HG03135 (cell line): ENCODE results near the gene SUGP2.

ENCODE experiments used
- ATAC-seq: cut with Tn5 transposase; IDR thresholded peaks from one replicate; pipeline ENCODE4 v1.9.1; 2021; ENCODE audit warnings: mild to moderate bottlenecking, moderate library complexity; ENCODE audit not compliant: unreplicated experiment

The SUGP2 gene

DNA sequence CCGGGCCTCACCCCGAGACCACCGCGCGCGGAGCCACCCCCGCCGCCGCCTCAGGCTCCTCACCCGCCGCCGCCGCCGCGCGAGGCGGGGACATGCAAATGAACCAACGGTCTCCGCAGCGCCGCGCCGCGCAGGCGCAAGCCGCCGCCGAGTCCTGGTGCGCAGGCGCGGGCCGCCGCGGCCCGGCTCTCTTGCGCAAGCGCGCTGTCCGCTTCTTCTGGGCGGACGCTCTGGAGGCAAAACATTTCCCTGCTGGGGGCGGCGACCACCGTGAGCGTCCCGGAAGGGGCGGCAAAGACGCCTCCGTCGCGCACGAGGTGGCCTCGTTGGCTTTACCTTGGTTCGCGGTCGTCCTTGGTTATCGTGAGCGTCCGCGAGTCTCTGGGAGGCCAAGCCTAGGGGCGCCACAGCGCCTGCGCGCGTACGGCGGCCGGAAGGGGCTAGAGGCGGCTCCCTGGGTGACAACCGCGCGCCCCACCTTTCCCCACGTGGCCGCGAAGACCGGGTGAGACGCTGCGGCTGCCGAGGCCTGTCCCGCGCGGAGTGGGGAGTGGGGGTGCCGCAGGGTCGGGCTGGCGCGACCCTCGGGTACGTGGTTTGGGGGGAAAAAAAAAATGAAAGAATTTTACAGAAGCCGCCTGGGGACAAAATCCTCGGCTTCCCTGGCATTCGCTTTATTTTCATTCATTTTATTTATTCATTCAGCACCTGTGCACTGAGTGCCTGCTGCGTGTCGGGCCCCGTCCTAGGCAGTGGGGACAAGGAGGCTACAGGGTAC is at the start of gene SUGP2, which contains the start of gene ARMC6:
SUGP2 (minus strand) TSS at position 92 of the 778 bp plus-strand sequence. CDS start 2,446 bp downstream, outside the sequence.
ARMC6 (plus strand) TSS at position 178 of the 778 bp plus-strand sequence. CDS start 607 bp downstream, outside the sequence.
- peak; percentile 65 for ATAC-seq

DNA sequence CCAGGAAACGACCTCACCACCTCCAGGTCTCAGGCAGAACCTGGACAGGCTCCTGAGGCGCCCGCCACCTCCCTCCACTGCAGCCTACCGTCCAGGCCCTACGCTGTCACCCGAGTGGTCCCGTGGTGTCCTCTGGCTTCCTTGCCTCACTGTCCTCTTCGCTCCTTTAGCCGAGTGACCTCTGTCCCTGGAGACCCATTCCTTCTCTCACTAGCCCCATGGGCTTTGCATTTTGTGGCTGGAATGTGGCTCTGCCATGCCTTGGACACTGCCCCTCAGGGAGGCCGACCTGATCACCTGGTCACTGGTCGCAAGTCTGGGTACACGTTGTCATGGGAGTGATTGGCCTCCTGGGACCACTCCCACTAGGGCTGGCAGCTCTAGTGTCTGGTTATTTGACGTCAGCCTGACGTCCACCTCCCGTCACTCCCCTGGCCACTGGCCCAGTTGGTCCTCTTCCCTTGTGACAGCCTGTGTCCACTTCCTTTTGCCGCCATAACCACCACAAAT is 48.4 kb upstream of the SUGP2 start:
- no peak for ATAC-seq

DNA sequence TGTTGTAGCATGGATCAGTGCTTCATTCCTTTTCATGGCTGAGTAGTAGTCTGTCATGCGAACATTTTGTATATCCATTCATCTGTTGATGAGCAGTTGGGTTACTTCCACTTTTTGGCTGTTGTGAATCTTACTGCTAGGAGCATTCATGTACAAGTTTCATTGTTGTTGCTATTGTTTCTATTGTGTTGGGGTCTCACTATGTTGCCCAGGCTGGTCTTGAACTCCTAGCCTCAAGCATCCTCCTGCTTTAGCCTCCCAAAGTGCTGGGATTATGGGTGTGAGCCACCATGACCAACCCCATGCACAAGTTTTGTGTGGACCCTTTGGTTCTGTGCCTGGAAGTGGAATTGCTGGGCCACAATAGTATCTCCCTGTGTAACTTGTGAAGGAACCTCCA is 46.3 kb upstream of the SUGP2 start:
- no peak for ATAC-seq

GRCh38 chr19:19078801-19079200 is 45.5 kb upstream of the SUGP2 start:
- no peak for ATAC-seq

DNA sequence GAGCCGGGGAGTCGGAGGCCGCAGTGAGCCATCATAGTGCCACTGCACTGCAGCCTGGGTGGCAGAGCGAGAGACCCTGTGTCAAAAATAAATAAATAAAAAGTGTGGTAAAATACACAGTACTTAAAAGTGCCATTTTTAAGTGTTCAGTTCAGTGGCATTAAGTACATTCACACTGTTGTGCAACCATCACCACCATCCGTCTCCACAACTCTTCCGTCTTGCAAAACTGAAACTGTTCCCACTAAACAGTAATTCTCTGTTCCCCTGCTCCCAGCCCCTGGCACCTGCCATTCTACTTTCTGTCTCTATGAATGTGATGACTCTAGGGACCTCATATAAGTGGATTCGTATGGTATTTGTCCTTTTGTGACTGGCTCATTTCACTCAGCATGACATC is 43.8 kb upstream of the SUGP2 start:
- ATAC-seq, result no peak

GRCh38 chr19:19076476-19076875 is 43.2 kb upstream of the SUGP2 start:
- no peak for ATAC-seq

GRCh38 chr19:19075126-19075525 is 41.8 kb upstream of the SUGP2 start:
- ATAC-seq, result no peak

DNA sequence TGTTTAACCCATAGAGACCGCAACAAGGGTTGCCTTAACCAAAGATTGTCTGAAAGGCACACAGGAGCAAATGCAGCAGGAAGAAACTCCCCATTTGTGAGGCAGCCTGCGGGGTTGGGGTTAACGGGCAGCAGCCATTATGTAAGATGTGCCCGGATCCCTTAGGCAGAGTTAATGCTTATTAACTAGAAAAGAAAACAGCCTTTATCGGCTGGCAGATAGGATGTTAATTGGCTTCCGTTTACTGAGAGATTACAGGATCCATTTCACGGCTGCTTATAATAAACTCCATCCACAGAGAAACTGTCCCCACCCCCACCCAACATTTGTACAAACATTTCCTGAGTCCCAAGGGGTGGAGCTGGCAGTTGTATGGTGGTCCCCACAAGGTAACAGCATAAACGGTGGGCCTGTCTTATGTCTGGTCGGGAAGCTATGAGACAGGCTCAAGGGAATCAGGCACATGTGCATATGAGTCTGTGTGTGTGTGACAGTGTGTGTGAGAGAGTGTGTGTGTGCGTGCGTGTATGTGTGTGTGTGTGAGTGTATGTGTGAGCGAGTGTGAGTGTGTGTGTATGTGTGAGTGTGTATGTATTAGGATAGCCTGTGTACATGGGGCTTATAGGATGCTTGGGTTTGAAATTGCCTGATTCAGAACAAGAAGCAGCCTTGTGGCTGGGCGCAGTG is 41.0 kb upstream of the SUGP2 start:
- ATAC-seq, result no peak

DNA sequence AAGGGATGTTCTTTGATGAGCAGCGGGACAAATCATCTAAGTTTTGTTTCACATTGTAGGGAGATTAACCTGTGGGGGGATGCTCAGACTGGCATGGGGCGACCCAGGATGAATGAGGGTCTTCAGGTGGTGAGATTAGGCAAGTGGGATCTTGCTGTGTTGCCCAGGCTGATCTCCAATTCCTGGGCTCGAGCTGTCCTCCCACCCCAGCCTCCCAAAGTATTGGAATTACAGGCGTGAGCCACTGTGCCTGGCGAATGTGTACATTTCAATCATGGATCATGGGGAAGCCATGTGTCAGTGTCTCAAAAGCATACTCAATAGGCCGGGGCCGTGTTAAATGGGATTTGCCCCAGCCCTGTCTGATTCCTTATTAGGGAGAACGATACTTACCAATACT is 38.6 kb upstream of the SUGP2 start:
- ATAC-seq, result no peak

DNA sequence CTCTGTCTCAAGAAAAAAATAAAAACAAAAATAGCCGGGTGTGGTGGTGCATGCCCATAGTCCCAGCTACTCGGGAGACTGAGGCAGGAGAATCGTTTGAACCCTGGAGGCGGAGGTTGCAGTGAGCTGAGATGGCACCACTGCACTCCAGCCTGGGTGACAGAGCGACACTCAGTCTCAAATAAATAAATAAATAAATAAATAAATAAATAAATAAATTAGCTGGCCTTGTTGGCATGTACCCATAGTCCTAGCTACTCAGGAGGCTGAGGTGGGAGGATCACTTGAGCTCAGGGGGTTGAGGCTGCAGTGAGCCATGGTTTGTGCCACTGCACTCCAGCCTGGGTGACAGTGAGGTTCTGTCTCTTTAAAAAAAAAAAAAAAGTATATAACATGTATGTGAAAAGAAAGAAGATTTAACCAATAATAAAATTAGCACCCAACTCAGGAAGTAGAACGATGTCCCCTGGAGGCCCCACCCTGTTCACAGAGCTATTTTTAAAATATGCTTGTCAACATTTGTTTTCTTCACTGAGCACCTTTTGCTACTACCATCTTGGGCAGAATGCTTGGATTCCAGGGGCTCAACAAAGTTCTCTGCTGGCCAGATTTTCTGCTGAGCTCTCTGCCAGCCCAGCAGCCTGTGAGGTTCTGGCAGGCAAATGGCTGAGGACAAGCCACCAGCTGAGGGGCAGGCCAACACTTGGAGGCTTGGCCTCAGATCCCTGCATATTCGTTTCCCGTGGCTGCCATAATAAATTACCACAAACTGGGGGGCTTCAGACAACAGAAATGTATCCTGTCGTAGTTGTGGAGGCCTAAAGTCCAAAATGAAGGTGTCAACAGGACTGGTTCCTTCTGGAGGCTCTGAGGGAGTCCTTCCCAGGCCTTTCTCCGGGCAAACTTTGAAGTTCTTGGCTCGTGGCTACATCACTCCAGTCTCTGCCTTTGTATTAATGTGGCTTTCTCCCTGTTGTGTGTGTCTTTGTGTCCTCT is 35.6 kb upstream of the SUGP2 start:
- no peak for ATAC-seq

- ATAC-seq, result no peak
Measured at GRCh38 chr19:19067276-19068072, 34.2 kb upstream of the SUGP2 start.

- no peak for ATAC-seq
Measured at GRCh38 chr19:19064811-19065745, 31.8 kb upstream of the SUGP2 start.

DNA sequence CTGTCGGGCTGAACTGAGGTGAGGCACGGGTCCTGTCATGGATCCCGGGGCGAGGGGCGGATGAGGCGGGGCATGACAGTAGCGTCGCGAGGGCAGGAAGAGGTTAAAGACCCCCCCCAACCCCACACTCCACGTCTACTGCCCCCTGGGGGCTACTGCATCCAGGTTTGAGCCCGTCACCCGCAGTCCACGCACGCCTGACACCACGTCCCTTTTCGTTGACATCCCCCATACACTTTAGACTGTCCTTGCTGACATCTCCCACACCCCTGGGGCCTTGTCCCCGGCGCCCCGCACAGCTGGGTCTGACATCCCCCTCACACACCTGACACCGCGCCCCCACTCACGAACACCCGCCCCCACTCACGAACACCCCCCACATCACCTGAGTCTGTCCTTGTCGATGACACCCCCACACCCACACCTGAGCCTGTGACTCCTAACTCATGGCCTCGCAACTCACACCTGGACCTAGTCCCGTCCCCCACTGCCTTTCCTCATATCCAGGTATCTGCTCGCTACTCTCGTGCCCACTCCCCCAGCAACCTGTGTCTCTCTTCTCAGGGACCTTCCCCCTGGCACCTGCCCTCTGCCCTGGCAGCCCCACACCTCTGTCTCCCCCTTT is 30.9 kb upstream of the SUGP2 start:
- ATAC-seq, result peak; percentile 19

GRCh38 chr19:19063183-19064097 is 30.1 kb upstream of the SUGP2 start, which contains the start of gene SLC25A42:
Gene SLC25A42, plus strand, starts transcription at chr19:19063994. Its CDS starts 32,131 bp downstream, at chr19:19096125.
- ATAC-seq, result peak; percentile 88

- ATAC-seq, result no peak
Measured at GRCh38 chr19:19062454-19063182, 29.3 kb upstream of the SUGP2 start.

GRCh38 chr19:19061506-19061905 is 28.2 kb upstream of the SUGP2 start:
- no peak for ATAC-seq
